Vagina (tissue), 2 donors: ENCODE measurements around the gene OR5W2. TPM values are rescaled to one million over a fixed set of nuclear protein-coding genes. Genes with fewer than 3 reads are reported as not detected.
"Not testable (repeated sequence)": the region's sequence is repeated elsewhere in the genome, so short reads cannot be mapped to it uniquely, and the experiment has no call there.

Source experiments
- DNase-seq, 2 donors: peaks; one replicate each; pipeline ENCODE4 v3.0.0-alpha.2; 2017; ENCODE audit errors: extremely low spot score in 2 of 2
- H3K27ac ChIP-seq: fragments of 200-600 bp; sonication (generic); one replicate; pipeline ENCODE4 v1.5.1; 2019
- H3K27me3 ChIP-seq: fragments of 200-600 bp; sonication (generic); one replicate; pipeline ENCODE4 v1.5.1; 2019
- H3K36me3 ChIP-seq, 2 donors: fragments of 200-600 bp; sonication (generic); one replicate each; pipeline ENCODE4 v1.5.1; 2017 to 2019
- H3K4me1 ChIP-seq: fragments of 200-600 bp; sonication (generic); one replicate; pipeline ENCODE4 v1.5.1; 2019
- H3K4me3 ChIP-seq, 2 donors: fragments of 200-600 bp; sonication (generic); 1 replicate in 1 of 2; 2 replicates in 1 of 2; pipeline ENCODE4 v1.5.1; 2016 to 2019
- H3K9me3 ChIP-seq: fragments of 200-600 bp; sonication (generic); one replicate; pipeline ENCODE4 v1.5.1; 2019
- CTCF ChIP-seq, 3 experiments: fragments of 450-650 bp in 2 of 3; fragments of 200-600 bp in 1 of 3; sonication (generic) in 1 of 3; IDR thresholded peaks; one replicate each; pipeline ENCODE4 v1.5.1; 2017 to 2019; ENCODE audit warnings: antibody characterized with exemption in 3 of 3, mild to moderate bottlenecking in 2 of 3, moderate library complexity in 2 of 3
- POLR2A ChIP-seq, 2 donors: fragments of 450-650 bp; IDR thresholded peaks; one replicate each; pipeline ENCODE4 v1.6.1; 2017; ENCODE audit warnings: antibody characterized with exemption in 2 of 2, mild to moderate bottlenecking in 2 of 2, moderate library complexity in 2 of 2
- POLR2AphosphoS5 ChIP-seq, 2 donors: sonication (generic); formaldehyde crosslinking; IDR thresholded peaks; one replicate each; pipeline ENCODE4 v1.9.0; 2017; ENCODE audit warnings: antibody characterized with exemption in 2 of 2, mild to moderate bottlenecking in 2 of 2, low read depth in 1 of 2; ENCODE audit not compliant: insufficient read depth in 1 of 2
- intact Hi-C: fragments of 100-400 bp; cut with DNase I; formaldehyde crosslinking; loops from one replicate; pipeline ENCODE4 v1.15.1; 2023
- total RNA-seq: library from RNA; depleted of rRNA; stranded (reverse); fragments of >200 nt; gene quantifications from one replicate; pipeline ENCODE4 v1.2.3, GENCODE V29; 2016

OR5W2 gene
- total RNA-seq, 1 donor from 2014 or later: not detected

DNA sequence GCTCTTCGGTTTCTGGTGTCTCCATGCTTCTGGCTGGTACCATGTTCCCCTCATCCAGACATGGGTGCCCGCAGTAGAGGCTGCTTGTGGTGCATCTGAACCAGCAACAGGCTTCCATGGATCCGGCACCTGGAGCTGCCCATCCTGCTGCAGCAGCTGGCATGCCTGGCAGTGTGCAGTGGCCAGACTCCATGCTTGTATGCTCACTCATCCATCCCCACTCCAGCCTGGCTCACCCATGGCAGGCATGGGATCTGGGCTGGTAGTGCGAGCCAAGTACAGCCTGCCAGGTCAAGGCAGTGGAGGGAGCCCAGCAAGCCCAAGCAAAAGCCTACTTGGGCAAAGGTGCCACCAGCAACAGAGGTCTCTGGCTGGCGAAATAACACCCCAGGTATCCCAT lies 6.2 kb upstream of the OR5W2 start:
- intact Hi-C loops: no loop called here
- no peaks in the 10 kb centered on the region for H3K36me3 ChIP-seq
- no peak overlapping the region for H3K4me3 ChIP-seq
- no peak overlapping the region for H3K27ac ChIP-seq
- H3K4me1 ChIP-seq: no peaks in the 10 kb centered on the region
- DNase-seq: no peak
- H3K9me3 ChIP-seq: no peaks in the 10 kb centered on the region
- no peak for TF ChIP-seq POLR2A (IDR thresholded peaks at IDR 0.05)
- TF ChIP-seq CTCF (IDR thresholded peaks at IDR 0.05): no peak
- TF ChIP-seq POLR2AphosphoS5 (IDR thresholded peaks at IDR 0.05; ENCODE audit: insufficient read depth in 1 of 2, low read depth in 1 of 2): no peak
- H3K27me3 ChIP-seq: no peaks in the 10 kb centered on the region

- Histone ChIP-seq H3K36me3 (no peaks in the 10 kb centered on the region), H3K27ac (no peak overlapping the region), H3K9me3 (no peaks in the 10 kb centered on the region), H3K27me3 (no peaks in the 10 kb centered on the region), H3K4me1 (no peaks in the 10 kb centered on the region), H3K4me3 (no peak overlapping the region)
- no peak for TF ChIP-seq POLR2AphosphoS5 (IDR thresholded peaks at IDR 0.05; ENCODE audit: insufficient read depth in 1 of 2, low read depth in 1 of 2)
- no peak for DNase-seq
- intact Hi-C loops: no loop called here
These were observed 12.1 kb downstream of the OR5W2 start for GRCh38 chr11:55902308-55902707.

GRCh38 chr11:55895216-55895615 lies 19.2 kb downstream of the OR5W2 start:
- no peaks in the 10 kb centered on the region for H3K9me3 ChIP-seq
- intact Hi-C loops: no loop called here

DNA sequence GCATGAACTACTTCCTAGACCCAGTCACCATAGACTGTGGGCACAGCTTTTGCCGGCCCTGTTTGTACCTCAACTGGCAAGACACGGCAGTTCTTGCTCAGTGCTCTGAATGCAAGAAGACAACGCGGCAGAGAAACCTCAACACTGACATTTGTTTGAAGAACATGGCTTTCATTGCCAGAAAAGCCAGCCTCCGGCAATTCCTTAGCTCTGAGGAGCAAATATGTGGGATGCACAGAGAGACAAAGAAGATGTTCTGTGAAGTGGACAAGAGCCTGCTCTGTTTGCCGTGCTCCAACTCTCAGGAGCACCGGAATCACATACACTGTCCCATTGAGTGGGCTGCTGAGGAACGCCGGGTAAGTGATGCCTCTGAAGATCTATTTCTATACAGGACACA lies 28.9 kb downstream of the OR5W2 start:
- intact Hi-C loops, H3K36me3 ChIP-seq, H3K4me1 ChIP-seq, H3K27ac ChIP-seq, H3K27me3 ChIP-seq, DNase-seq, H3K9me3 ChIP-seq, H3K4me3 ChIP-seq: not testable (repeated sequence)

More at GRCh38 chr11:55895216-55895615, 19.2 kb downstream of the OR5W2 start:
- H3K27me3 ChIP-seq: no peaks in the 10 kb centered on the region
- H3K4me1 ChIP-seq: no peaks in the 10 kb centered on the region
- H3K27ac ChIP-seq: no peak overlapping the region
- no peak for DNase-seq
- no peaks in the 10 kb centered on the region for H3K36me3 ChIP-seq
- TF ChIP-seq POLR2A (IDR thresholded peaks at IDR 0.05) (no peak), CTCF (IDR thresholded peaks at IDR 0.05) (no peak), POLR2AphosphoS5 (IDR thresholded peaks at IDR 0.05; ENCODE audit: insufficient read depth in 1 of 2, low read depth in 1 of 2) (no peak)
- no peak overlapping the region for H3K4me3 ChIP-seq

- DNase-seq, H3K27me3 ChIP-seq, H3K4me1 ChIP-seq, intact Hi-C loops, H3K4me3 ChIP-seq, H3K36me3 ChIP-seq, H3K9me3 ChIP-seq, H3K27ac ChIP-seq: not testable (repeated sequence)
These were observed 29.4 kb downstream of the OR5W2 start for GRCh38 chr11:55884995-55885394.

DNA sequence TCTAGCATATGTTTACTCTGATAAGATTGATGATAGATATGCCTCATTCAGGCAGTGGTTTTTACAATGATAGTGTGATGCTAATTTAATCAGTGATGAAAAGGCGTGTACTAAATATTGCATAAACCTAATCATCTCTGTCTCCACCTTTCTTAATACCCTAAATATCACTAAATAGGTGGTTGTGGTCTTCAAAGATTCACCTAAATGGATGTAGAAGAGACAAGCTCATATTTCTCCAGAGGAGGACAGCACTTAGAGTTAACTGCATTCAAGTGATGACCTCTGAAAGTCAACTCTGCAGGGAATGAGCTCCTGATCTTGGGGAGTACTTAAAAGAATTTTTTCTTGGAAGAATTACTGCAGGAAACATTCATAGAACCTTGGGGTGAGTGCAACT lies 31.4 kb downstream of the OR5W2 start, which contains the start of gene TRIM51:
TRIM51 (plus strand) TSS at position 301 of the 400 bp plus-strand sequence. CDS start 2,132 bp downstream, outside the sequence.
- H3K36me3 ChIP-seq, H3K9me3 ChIP-seq, DNase-seq, intact Hi-C loops, H3K27ac ChIP-seq, H3K27me3 ChIP-seq, H3K4me3 ChIP-seq, H3K4me1 ChIP-seq: not testable (repeated sequence)

GRCh38 chr11:55873146-55873545 lies 41.2 kb downstream of the OR5W2 start:
- intact Hi-C loops, H3K4me1 ChIP-seq, H3K9me3 ChIP-seq, DNase-seq, H3K27me3 ChIP-seq, H3K36me3 ChIP-seq, H3K4me3 ChIP-seq, H3K27ac ChIP-seq: not testable (repeated sequence)

- H3K4me3 ChIP-seq, H3K27me3 ChIP-seq, DNase-seq, H3K4me1 ChIP-seq, H3K27ac ChIP-seq, H3K9me3 ChIP-seq, intact Hi-C loops, H3K36me3 ChIP-seq: not testable (repeated sequence)
These were observed 41.7 kb downstream of the OR5W2 start for GRCh38 chr11:55872731-55873130.

DNA sequence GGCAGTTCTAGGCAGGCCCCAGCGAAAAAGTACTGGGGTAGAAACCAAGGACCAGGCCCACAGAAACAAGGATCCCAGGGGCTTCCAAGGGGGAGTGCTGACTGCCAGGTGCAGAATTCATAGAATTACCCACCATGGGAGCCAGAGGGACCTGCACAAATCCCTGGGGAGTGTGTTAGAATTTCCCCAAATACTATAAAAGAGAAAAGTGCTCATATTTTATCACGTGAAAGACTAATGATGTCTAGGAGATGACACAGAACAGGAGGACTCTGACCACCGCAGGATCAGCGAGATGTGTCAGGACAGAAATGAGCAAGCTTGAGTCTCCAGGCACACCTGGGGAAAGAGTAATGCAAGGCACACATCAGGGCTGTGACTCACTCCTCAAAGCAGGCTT lies 47.0 kb downstream of the OR5W2 start:
- H3K36me3 ChIP-seq, H3K27ac ChIP-seq, H3K4me1 ChIP-seq, DNase-seq, H3K9me3 ChIP-seq, H3K27me3 ChIP-seq, intact Hi-C loops, H3K4me3 ChIP-seq: not testable (repeated sequence)
